Left lung (tissue), 10 donors: Measurements from ENCODE around the gene LRRC32. TPM values are rescaled to one million over a fixed set of nuclear protein-coding genes. Genes with fewer than 3 reads are reported as not detected.
A peak's percentile ranks its signal among the peaks of the same experiment; 100 is the strongest.

Experiments used
- ATAC-seq: fragments of 200-7000 bp; cut with Tn5 transposase; one replicate; pipeline ENCODE4 v1.9.1; 2020; ENCODE audit warnings: moderate library complexity
- DNase-seq, 4 donors: peaks; one replicate each; pipeline ENCODE4 v3.0.0-alpha.2; 2013 to 2020
- H3K27ac ChIP-seq, 2 donors: fragments of 200-600 bp; sonication (generic) in 1 of 2; one replicate each; pipeline versions ENCODE4 v1.5.0 to v1.8.0; 2020 to 2021
- H3K27me3 ChIP-seq, 2 donors: fragments of 200-600 bp; sonication (generic) in 1 of 2; one replicate each; pipeline versions ENCODE4 v1.5.0 to v1.8.0; 2020 to 2021
- H3K36me3 ChIP-seq, 2 donors: fragments of 200-600 bp; sonication (generic) in 1 of 2; one replicate each; pipeline versions ENCODE4 v1.5.0 to v1.8.0; 2020 to 2021
- H3K4me1 ChIP-seq, 2 donors: fragments of 200-600 bp; one replicate each; pipeline ENCODE4 v1.8.0; 2021
- H3K4me3 ChIP-seq, 2 donors: fragments of 200-600 bp; sonication (generic) in 1 of 2; one replicate each; pipeline versions ENCODE4 v1.5.0 to v1.8.0; 2020 to 2021; ENCODE audit warnings: mild to moderate bottlenecking in 1 of 2
- H3K9me3 ChIP-seq, 2 donors: fragments of 200-600 bp; sonication (generic) in 1 of 2; one replicate each; pipeline versions ENCODE4 v1.5.0 to v1.8.0; 2020 to 2021
- intact Hi-C, 2 donors: fragments of 100-400 bp; cut with DNase I; formaldehyde crosslinking; loops; one replicate each; pipeline versions ENCODE4 v1.11.2 to v1.14.2; 2022
- polyA plus RNA-seq, 6 donors: library from polyadenylated mRNA; unstranded; fragments of 120-200 nt; gene quantifications; one replicate each; pipeline ENCODE4 v1.2.1, GENCODE V29; 2013; ENCODE audit not compliant: insufficient read length in 6 of 6
- total RNA-seq, 2 donors: library from RNA; stranded (reverse); fragmentation: NEBNext Ultra II Directional; extraction: Animal tissue kit (Norgen Biotek cat#: 25700); gene quantifications; one replicate each; pipeline ENCODE4 v1.2.1, GENCODE V29; 2021
- TF ChIP-seq, protein P1 (sequence below), 2 donors: fragments of 200-600 bp; sonication (generic) in 1 of 2; IDR thresholded peaks; one replicate each; pipeline versions ENCODE4 v1.5.0 to v1.8.0; 2021; ENCODE audit warnings: antibody characterized with exemption in 2 of 2
- donor health status: DM: no; HTN: yes; CAD: no.
- donor health status: DM: no; HTN: no; CAD: no.

LRRC32 gene
- total and polyA plus RNA-seq, 8 donors, result 38.7 to 66.8 (median 45.0) TPM

DNA sequence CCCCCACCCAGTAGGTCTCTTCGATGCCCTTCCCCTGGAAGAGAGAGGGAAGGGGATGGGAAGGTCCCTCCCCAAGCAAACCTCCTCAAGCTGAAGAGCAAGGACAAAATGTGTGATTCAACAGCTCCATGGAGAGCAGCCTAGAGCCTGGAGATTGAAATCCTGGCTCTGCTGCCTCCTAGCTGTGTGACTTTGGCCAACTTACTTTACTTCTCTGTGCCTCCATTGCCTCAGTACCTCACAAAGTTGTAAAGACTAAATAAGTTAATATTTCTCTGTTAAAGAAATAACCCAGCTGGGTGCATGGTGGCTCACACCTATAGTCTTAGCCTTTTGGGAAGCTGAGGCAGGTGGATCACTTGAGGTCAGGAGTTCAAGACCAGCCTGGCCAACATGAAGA is 21.1 kb upstream of the LRRC32 start:
- no peak for DNase-seq
- Histone ChIP-seq H3K4me1 (peaks cover 0 to 3% of the 10 kb centered on the region in 2 donors), H3K27me3 (no peaks in the 10 kb centered on the region), H3K36me3 (no peaks in the 10 kb centered on the region), H3K27ac (no peak overlapping the region), H3K4me3 (no peak overlapping the region), H3K9me3 (no peaks in the 10 kb centered on the region)
- ATAC-seq, result no peak
- intact Hi-C loops, result no loop called here
- TF ChIP-seq, protein P1, sequence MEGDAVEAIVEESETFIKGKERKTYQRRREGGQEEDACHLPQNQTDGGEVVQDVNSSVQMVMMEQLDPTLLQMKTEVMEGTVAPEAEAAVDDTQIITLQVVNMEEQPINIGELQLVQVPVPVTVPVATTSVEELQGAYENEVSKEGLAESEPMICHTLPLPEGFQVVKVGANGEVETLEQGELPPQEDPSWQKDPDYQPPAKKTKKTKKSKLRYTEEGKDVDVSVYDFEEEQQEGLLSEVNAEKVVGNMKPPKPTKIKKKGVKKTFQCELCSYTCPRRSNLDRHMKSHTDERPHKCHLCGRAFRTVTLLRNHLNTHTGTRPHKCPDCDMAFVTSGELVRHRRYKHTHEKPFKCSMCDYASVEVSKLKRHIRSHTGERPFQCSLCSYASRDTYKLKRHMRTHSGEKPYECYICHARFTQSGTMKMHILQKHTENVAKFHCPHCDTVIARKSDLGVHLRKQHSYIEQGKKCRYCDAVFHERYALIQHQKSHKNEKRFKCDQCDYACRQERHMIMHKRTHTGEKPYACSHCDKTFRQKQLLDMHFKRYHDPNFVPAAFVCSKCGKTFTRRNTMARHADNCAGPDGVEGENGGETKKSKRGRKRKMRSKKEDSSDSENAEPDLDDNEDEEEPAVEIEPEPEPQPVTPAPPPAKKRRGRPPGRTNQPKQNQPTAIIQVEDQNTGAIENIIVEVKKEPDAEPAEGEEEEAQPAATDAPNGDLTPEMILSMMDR (IDR thresholded peaks at IDR 0.05), result no peak

DNA sequence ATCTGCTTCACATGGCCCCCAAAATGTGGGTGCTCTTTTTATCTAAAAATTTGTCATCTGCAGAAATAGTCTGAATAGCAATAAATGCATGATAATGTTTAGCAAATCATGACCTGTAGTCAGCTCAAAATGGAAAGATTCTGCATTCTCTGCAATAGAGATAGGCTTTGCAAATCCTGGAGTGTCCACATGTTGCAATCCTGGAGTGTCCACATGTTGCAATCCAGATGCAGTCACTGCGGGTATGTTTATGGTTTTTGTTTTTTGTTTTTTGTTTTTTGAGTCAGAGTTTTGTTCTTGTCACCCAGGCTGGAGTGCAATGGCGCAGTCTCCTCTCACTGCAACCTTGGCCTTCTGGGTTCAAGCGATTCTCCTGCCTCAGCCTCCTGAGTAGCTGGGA is 20.2 kb upstream of the LRRC32 start:
- DNase-seq, result peak in 1 of 4 donors; percentile 58
- ATAC-seq, result no peak
- no peaks in the 10 kb centered on the region for H3K9me3 ChIP-seq
- TF ChIP-seq, protein P1 (IDR thresholded peaks at IDR 0.05), result no peak
- H3K4me1 ChIP-seq, result peaks cover 0 to 12% of the 10 kb centered on the region in 2 donors
- H3K4me3 ChIP-seq, result no peak overlapping the region
- no peaks in the 10 kb centered on the region for H3K36me3 ChIP-seq
- H3K27ac ChIP-seq, result no peak overlapping the region
- intact Hi-C loops, result no loop called here
- H3K27me3 ChIP-seq, result no peaks in the 10 kb centered on the region

DNA sequence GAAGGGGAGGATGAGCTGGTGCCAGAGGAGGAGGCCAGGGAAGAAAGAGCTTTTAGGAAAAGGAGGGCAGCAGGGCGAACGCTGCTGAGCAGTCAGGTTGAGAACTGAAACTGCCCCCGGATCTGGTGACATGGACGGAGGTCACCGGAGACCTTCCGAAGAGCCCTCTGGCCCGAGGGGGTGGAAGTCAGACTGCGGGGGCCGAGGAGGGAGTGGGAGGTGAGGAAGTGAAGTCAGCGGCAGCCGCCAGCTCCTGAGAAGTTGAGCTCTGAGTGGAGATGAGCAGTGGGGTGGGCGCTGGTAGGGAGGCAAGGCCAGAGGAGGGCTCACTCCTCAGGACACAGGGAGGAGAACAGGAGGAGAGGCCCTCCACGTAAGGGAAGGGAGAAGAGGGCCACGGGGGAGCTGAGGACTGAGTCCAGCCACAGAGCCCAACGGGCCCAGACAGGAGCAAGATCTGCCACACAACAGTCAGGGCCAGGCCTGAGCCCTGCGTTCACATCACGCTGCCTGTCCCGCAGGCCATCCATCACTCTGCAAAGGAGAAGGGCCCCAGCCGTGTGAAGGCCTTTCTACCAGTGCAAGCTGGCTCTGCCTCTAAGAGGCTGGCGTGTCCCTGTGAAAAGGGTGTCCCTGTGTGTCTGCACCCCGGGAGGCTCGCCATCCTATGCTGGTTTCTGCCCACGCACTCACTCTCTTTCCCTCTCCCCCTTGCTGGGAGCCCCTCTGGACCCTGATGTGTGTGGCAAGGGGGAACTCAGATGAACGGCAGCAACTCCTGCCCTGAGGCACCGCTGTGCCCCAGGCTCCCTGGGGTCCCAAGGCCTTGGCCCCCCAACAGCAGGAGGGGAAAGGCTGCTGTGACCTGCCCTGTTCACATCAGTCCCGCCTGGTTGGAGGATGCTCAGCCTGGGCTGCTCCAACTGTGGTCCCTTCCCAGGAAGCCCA is 19.0 kb upstream of the LRRC32 start:
- Histone ChIP-seq H3K9me3 (no peaks in the 10 kb centered on the region), H3K36me3 (no peaks in the 10 kb centered on the region), H3K4me1 (peaks cover 0 to 12% of the 10 kb centered on the region in 2 donors), H3K4me3 (no peak overlapping the region), H3K27me3 (no peaks in the 10 kb centered on the region), H3K27ac (no peak overlapping the region)
- ATAC-seq (no peak), DNase-seq (no peak)
- intact Hi-C loops, result no loop called here
- TF ChIP-seq, protein P1 (IDR thresholded peaks at IDR 0.05), result no peak

DNA sequence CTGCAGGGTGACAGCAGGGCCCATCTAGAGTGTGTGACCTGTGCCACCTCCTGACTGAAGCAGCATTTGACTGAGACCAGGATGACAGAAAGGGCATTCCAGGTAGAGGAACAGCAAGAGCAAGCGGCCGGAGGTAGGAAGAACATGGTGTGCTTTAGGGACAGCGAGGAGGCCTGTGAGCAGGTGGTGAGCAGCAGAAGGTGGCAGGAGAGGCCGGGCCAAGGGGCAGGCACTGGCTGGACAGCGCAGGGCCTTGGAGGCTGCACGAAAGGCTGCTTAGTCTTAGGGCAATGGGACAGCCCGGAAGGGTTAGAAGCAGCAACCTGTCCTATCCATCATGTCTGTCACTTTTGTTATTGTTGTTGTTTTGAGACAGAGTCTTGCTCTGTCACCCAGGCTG is 17.6 kb upstream of the LRRC32 start:
- DNase-seq (no peak), ATAC-seq (no peak)
- Histone ChIP-seq H3K27me3 (no peaks in the 10 kb centered on the region), H3K9me3 (no peaks in the 10 kb centered on the region), H3K4me3 (no peak overlapping the region), H3K4me1 (peaks cover 0 to 12% of the 10 kb centered on the region in 2 donors), H3K36me3 (no peaks in the 10 kb centered on the region), H3K27ac (no peak overlapping the region)
- TF ChIP-seq, protein P1 (IDR thresholded peaks at IDR 0.05), result no peak
- intact Hi-C loops, result no loop called here

DNA sequence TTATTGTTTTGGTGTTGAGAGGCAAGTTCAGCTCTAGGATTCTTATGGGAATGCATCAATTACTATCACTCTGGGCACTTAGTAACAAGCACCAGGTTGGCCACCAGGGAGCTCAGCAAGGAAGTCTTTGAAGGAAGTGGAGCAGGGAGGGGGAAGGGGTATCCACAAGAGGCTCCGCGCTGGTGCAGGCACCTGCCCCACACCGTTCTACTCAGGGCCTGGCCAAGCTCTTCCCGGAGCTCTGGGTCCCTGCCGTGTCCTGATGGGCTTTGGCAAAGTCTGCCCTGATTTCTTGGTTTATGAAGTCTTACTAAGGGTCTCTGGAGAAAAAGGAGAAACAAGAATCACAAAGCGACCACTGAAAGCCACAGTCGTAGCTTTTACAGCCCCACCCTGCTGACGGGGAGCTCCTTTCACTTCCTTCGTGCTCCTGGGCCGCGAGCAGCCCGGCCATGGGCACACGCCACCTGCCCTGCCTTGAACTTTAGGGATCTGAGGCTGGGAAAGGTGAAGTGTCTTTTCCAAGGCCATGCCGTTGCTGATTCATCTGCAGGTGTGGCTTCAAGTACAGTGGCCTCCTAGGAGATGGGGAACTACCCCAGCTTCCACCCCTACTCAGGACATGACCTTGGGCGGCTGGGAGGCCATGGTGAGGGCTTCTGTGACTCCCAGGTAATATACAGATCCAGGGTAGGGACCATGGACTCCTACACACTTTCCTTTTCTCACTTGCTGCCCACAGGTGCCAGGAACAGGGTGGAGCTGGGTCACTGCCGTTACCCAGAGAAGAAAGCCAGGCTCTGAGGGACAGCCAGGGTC is 15.9 kb upstream of the LRRC32 start:
- intact Hi-C loops, result no loop called here
- no peaks in the 10 kb centered on the region for H3K9me3 ChIP-seq
- ATAC-seq, result peak; percentile 10

More for the DNA sequence above, 15.9 kb upstream of the LRRC32 start:
- H3K27me3 ChIP-seq, result no peaks in the 10 kb centered on the region
- no peak overlapping the region for H3K4me3 ChIP-seq
- peaks cover 0 to 12% of the 10 kb centered on the region in 2 donors for H3K4me1 ChIP-seq
- no peaks in the 10 kb centered on the region for H3K36me3 ChIP-seq
- TF ChIP-seq, protein P1 (IDR thresholded peaks at IDR 0.05), result no peak
- no peak overlapping the region for H3K27ac ChIP-seq
- DNase-seq, result peak in 1 of 4 donors; percentile 46
